ENCODE measurements around the gene KRT7. TPM values are rescaled to one million over a fixed set of nuclear protein-coding genes. Genes with fewer than 3 reads are reported as not detected.

KRT7 gene
- total and polyA plus RNA-seq, 9 of the 15 experiments (the other 6 are each of a cell fraction or from before 2014, with no cell fraction given): 1.4 TPM; not detected in 8

DNA sequence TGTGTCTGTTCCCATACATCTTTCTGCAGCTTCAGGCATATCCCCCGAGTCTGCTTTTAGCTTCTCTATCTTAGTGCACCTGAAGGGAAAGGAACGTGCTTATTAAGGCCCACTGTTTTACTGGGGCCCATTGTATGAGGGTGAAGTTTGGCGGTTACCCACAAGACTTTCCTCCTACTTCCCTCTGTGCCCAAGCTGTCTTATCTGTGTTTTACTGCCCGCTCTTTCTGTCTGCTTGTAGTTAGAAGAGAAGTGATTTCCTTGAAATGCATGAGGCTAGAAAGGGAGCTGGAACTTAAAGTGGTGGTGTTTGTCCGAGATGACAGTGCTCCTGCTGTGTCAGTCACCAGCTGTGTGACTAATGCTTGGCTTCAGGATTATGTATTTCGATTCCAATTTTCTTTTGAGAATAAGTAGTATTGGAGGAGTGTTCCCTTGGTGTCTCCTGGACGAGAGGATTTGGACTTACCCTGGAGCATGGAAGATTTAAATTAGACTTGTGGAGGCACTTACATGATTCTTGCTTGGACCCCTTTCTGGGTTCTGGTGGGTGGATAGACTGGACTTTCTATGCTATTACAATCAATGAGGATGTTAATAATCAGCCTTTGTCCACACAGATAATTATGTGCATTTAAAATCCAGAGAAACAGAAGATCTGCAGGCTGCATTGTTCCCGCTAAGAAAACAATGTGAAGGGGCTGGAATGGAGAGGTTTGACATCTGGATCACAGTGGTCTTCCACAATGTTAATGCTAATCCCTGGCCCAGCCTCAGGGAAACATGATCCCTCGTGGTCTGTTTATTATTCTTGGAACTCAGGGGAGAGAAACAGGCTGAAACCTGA, 27.5 kb downstream of the KRT7 start (continued):
- TF ChIP-seq HNRNPK (IDR thresholded peaks at IDR 0.05; ENCODE audit: low read depth, low read length, poor library complexity, severe bottlenecking) (no peak), MCM7 (IDR thresholded peaks at IDR 0.05) (no peak), HMGXB4 (CRISPR knock-in tag; IDR thresholded peaks at IDR 0.05) (no peak), FOXP4 (CRISPR knock-in tag; IDR thresholded peaks at IDR 0.05; ENCODE audit: borderline replicate concordance) (no peak)

DNA sequence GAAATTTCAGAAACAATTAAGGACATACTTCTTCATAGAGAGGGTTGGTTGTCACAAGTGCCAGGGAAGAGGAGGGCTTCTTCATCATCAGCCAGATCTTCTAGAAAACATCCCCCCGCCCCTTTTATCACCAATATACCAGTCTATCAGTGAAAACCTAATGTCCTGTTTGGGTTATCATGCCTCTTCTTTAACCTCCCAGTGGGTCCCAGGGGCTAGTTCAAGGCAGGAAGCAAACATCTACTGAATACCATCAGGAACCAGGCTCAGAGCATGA, 28.1 kb downstream of the KRT7 start:
- POLR2A ChIA-PET: no interaction called here
- CTCF ChIA-PET (ENCODE audit: low intra/inter-chr PET ratio): no interaction called here
- WGBS (ENCODE audit: insufficient coverage, low coverage, missing lambda C conversion rate): 0% methylated on average over 1 of the region's 1 CpG
- TF ChIP-seq SFPQ (IDR thresholded peaks at IDR 0.05; ENCODE audit: low read depth, low read length): no peak
- TF ChIP-seq XRCC5 (IDR thresholded peaks at IDR 0.05; ENCODE audit: low read depth, low read length): no peak
- no peak for TF ChIP-seq GTF2B (IDR thresholded peaks at IDR 0.05; ENCODE audit: extremely low read depth, insufficient read length)
- no peak for TF ChIP-seq ZNF766 (CRISPR knock-in tag; conservative IDR thresholded peaks at IDR 0.05)
- no peak for TF ChIP-seq ZBED1 (IDR thresholded peaks at IDR 0.05)
- no peak for TF ChIP-seq E2F3 (CRISPR knock-in tag; IDR thresholded peaks at IDR 0.05)
- no peak for TF ChIP-seq BRCA1 (IDR thresholded peaks at IDR 0.05)
- TF ChIP-seq BRCA1 (CRISPR knock-in tag; IDR thresholded peaks at IDR 0.05): no peak
- no peak for TF ChIP-seq CHD4 (IDR thresholded peaks at IDR 0.05; ENCODE audit: insufficient read depth, insufficient replicate concordance, low read depth, low read length, poor library complexity, severe bottlenecking)

More for the DNA sequence above, 28.1 kb downstream of the KRT7 start:
- H3K36me3 ChIP-seq (ENCODE audit: control insufficient read depth, insufficient read depth, low read length): no peaks in the 10 kb centered on the region
- no peaks in the 10 kb centered on the region for H4K20me1 ChIP-seq (replicated peaks; ENCODE audit: control insufficient read depth, insufficient read depth, low read length)
- H3K4me3 ChIP-seq: no peak overlapping the region
- no peaks in the 10 kb centered on the region for H3K9me1 ChIP-seq (ENCODE audit: control insufficient read depth, insufficient read depth, low read length)
- BruUV-seq (replicated peaks): no TSS peak
- ATAC-seq (no peak), DNase-seq (ENCODE audit: extremely low read depth in 1 of 4, low spot score in 3 of 4) (no peak), FAIRE-seq (no peak)
- no peak overlapping the region for H2AFZ ChIP-seq (ENCODE audit: low read depth, low read length)
- H3K9ac ChIP-seq (ENCODE audit: insufficient read depth in 1 of 2, low read depth in 2 of 2, low read length in 2 of 2): no peak overlapping the region
- no peaks in the 10 kb centered on the region for H3K79me2 ChIP-seq (ENCODE audit: control insufficient read depth, insufficient read depth, low read length)
- H3K27me3 ChIP-seq (ENCODE audit: control insufficient read depth in 2 of 2, insufficient read depth in 2 of 2, low read length in 2 of 2): peaks cover 16 to 43% of the 10 kb centered on the region in 2 experiments
- peaks cover 0 to 5% of the 10 kb centered on the region in 2 experiments; a peak in 1 of 5 replicates for H3K4me1 ChIP-seq (replicated peaks in 1 of 2; ENCODE audit: control insufficient read depth in 2 of 2, insufficient read depth in 2 of 2, low read length in 2 of 2)
- H3K9me3 ChIP-seq (replicated peaks; ENCODE audit: control insufficient read depth, insufficient read depth, low read depth, low read length): no peaks in the 10 kb centered on the region
- H3K4me2 ChIP-seq (ENCODE audit: insufficient read depth, low read length): no peak overlapping the region
- in situ Hi-C loops (cut with MboI): no loop called here
- H3K27ac ChIP-seq (ENCODE audit: extremely low read depth, low read depth, low read length): no peak overlapping the region
- intact Hi-C loops (cut with micrococcal nuclease): no loop called here

Measured in K562 (cell line).